GM23338 (cell line): ENCODE results near the gene KIRREL3.

Experiments used
- CREB1 ChIP-seq: fragments of 250-450 bp; sonication (Bioruptor Pico); IDR thresholded peaks from 2 replicates; pipeline ENCODE4 v1.5.0; 2020; ENCODE audit warnings: low read depth, mild to moderate bottlenecking, moderate library complexity
- CTCF ChIP-seq, 2 experiments: fragments of 200-600 bp in 1 of 2; sonication (generic) in 1 of 2; conservative IDR thresholded peaks; 2 replicates each; pipeline versions ENCODE4 v1.5.1 to v1.6.1; 2016 to 2017; ENCODE audit warnings: antibody characterized with exemption in 2 of 2, low read depth in 2 of 2, mild to moderate bottlenecking in 2 of 2, moderate library complexity in 1 of 2
- ETS1 ChIP-seq: IDR thresholded peaks from 2 replicates; pipeline ENCODE4 v1.6.1; 2016; ENCODE audit warnings: antibody characterized with exemption
- EZH2 ChIP-seq: fragments of 200-600 bp; sonication (generic); IDR thresholded peaks from one replicate; pipeline ENCODE4 v1.8.0; 2017; ENCODE audit warnings: antibody characterized with exemption, mild to moderate bottlenecking, low read depth; ENCODE audit not compliant: unreplicated experiment
- EZH2phosphoT487 ChIP-seq: fragments of 200-600 bp; sonication (generic); IDR thresholded peaks from one replicate; pipeline ENCODE4 v1.8.1; 2018; ENCODE audit warnings: antibody characterized with exemption; ENCODE audit not compliant: unreplicated experiment
- POLR2AphosphoS5 ChIP-seq: IDR thresholded peaks from 2 replicates; pipeline ENCODE4 v1.6.1; 2016; ENCODE audit warnings: antibody characterized with exemption, low read depth
- REST ChIP-seq: IDR thresholded peaks from one replicate; pipeline ENCODE4 v1.6.1; 2018; ENCODE audit warnings: antibody characterized with exemption; ENCODE audit not compliant: unreplicated experiment

- TF ChIP-seq POLR2AphosphoS5 (no peak), CTCF (conservative IDR thresholded peaks at IDR 0.05; ENCODE audit: low read depth in 2 of 2) (no peak; a peak in 1 of 4 replicates), EZH2 (no peak), EZH2phosphoT487 (no peak), CREB1 (CRISPR knock-in tag) (no peak), REST (no peak), ETS1 (no peak)
These were observed 391.9 kb downstream of the KIRREL3 start for GRCh38 chr11:126608658-126609057.
